Kidney tubule cell (primary cell): ENCODE results near the gene ELF4.

Experiments used
- DNase-seq: peaks from one replicate; pipeline ENCODE4 v3.0.0-alpha.2; 2018; ENCODE audit warnings: low spot score

Gene ELF4

DNA sequence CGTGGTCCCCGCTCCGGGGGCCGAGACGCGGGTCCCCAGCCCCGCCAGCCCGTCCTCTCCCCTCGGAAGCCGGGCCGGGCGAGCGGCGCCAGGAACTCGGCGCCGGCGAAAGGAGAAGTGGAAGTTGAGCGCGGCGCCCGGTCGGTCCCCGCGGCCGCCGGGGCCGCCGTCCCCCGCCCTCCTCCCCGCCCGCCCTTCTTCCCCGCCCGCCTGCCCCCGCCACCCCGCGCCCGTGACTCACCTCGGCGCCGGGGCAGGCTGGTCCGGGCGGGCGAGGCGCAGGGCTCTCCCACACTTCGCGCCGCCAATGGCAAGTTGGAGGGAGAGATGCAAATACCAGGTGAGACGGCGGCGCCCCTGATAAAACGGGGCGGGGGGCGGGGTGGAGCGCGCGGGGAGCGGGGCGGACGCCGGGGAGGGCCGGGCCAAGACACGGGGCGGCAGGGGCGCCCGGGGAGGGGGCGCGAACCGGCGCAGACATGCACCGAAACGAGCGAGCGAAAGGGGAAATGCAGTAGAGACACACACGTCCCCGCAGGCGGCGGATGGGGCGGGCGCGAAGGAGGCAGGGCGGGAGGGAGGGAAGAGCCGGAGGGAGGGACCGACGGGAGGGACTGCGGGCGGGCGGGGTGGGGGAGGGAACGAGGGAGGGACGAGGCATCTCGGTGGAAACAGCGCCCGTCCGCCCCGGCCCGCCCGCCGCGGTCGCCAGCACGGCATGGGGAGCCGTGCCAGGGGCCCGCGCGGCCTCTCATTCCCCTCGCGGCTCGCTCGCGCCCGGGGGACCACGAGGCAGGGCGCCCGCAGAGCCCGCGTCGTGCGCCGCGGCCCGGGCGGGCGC, at the start of gene ELF4:
Gene ELF4 (minus strand): TSS at position 119 of the 841 bp plus-strand sequence. CDS start 29,167 bp downstream, outside the sequence.
- peak; percentile 79 for DNase-seq

DNA sequence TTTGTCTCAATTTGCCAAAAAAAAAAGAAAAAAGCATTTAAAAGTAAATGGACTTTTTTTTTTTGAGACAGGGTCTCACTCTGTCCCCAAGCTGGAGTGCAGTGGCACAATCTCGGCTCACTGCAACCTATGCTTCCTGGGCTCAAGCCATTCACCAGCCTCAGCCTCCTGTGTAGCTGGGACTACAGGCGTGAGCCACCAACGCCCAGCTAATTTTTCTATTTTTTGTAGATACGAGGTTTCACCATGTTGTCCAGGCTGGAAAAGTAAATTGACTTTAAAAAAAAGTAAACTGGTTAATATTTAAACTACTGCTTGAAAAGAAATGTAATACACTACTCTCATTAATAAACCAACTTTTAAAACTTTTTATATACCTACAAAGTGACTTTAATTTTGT, 49.5 kb upstream of the ELF4 start:
- no peak for DNase-seq

DNA sequence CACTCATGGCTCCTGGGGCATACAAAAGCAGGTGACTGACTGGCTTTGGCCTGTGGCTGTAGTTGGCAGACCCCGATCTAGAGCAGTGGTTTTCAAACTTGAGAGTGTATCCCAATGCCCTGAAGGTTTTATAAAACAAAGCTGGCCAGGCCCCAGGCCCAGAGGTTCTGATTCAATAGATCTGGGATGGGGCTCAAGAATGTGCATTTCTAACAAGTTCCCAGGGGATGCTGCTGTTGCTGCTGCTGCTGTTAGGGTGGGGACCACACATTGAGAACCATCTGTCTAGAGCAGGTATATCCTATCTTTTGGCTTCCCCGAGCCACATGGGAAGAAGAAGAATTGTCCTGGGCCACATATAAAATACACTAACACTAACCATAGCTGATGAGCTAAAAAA, 48.0 kb upstream of the ELF4 start:
- DNase-seq: no peak

DNA sequence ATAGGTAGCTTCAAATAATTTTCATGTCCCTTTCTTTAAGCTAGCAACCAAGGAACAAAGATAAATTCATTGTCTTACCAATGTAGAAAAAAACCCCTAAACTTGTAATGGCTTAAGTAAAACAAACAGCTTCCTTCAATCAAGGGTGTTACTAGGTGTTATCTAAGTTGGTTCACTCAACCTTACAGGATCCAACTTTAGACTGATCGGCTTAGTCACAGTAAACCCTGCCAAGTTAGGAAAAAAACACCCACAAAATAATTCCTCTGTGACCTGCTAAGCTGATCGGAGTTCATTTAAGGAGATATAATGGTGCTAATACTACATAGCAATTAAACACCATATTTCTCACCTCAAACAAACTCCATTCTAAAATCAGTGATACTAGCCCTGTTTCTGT, 45.3 kb upstream of the ELF4 start:
- no peak for DNase-seq

DNA sequence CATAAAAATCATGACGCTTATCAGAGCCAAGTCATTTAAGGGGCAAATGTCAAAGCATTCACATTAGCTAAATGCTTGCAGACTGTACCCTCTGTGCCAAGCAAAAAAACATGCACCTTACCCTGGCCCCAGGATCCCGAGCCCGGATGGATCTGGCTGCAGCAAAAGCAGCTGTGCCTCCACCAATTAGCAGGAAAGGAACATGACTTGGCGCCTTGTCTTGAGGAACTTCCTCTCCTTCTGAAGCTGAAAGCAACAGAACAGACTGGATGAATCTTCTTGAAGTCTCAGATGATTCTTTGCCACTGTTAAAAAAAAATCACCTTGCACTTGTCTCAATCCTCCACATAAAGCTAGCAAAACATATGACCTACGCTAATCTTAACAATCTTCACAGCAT, 37.3 kb upstream of the ELF4 start:
- DNase-seq: no peak

DNA sequence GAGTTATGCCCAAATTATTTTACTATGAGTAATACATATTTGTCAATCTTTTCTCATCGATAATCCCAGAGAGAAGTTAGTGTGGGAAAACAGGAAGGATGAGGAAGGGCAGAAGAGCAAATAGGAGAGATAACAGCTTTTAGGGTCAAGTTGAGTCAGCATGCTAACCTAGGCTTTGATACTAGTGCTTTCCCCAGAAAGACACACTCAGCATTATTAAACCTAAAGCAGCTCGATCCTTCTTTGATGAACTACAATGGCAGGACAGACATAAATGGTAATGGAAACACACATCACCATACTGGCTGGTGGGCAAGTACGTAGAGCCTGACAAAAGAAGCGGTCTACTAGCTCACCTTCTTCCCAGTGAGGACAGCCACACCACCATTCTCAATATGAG, 34.8 kb upstream of the ELF4 start:
- DNase-seq: no peak

DNA sequence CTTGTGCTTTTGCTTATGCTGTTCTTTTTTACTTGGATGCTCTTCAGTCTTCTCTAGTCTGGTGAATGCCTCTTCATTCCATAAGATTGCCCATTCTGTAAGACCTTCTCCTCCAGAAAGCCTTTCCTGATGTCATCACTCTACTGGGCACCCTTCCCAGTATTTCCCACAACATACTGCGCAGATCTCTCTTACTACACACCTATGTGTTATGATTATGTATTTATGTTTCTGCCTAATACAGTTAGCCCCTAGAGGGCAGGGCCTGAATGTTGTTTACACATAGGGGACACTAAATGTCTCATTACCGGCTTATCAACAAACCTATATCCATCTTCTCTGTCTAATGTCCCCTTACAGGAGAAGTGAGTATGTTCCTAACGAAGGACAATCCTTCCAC, 34.2 kb upstream of the ELF4 start:
- no peak for DNase-seq

DNA sequence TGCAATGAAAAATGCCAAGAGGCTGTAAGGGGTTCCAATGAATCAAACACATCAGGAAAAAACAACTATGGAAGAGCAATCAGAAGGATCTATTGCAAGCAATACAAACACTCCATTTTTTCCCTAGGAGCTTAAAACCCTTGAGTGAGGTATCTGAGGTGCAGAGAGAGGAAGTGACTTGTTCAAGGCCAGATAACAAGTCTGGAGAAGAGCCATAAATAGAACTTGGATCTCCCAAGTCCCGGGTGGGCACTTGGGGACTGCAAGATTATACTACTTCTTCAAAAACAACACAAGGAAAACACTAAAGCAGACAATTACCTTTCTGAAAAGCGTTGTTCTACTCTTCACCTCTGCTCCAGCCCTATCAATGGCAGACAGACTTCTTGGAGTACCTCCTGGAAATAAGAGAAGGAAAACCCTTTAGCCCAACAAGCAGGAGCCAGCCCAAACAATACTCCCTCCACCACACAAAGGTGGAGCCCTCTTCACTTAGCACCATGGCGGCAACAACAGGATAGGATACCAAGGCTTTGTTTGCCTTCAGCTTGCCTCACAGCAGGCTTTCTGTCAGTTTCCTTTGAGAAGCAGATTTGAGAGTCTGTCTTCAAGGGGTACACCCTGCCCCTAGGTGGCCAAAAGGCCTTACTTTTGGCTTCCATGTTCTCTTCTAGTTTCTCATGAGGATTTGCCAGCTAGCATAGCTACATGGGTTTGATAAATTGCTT, 29.3 kb upstream of the ELF4 start:
- DNase-seq: no peak

DNA sequence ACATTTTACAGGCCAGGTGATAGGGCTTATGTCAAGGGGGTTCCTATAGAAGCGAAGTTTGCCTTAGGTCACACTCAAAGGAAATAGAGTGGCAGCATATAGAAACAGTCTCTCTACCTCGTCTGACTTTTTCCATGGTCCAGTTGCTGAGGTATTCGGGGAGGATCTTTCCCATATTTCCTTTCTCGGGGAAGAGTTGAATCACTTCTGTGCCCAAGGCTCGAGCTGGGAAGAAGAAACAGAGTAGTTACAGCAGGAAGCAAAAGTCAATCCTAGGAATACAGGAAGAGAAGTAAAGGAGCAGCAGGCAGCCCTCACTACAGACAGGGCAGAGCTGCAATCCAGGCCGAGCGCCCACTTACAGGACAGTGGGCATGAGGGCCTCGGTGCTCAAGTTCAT, 26.7 kb upstream of the ELF4 start:
- peak; percentile 57 for DNase-seq

DNA sequence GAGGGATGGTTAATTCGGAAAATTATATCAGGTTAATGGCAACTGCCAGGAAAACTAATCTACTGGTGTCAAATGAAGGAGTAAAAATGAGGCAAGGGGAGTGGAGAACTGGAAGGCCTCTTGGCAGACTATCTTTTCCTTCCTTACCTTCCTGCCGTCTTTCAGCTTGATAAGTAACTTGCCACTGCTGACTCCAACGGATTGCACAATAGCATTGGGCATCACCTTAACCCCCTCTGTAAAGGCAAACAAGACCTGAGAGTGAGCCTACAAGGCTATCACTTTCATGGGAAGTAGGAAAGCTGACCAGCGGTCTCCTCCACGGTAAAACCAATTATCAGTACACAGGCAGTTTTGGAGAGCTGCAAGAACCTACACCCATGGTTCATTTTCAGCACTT, 26.2 kb upstream of the ELF4 start:
- peak; percentile 36 for DNase-seq

DNA sequence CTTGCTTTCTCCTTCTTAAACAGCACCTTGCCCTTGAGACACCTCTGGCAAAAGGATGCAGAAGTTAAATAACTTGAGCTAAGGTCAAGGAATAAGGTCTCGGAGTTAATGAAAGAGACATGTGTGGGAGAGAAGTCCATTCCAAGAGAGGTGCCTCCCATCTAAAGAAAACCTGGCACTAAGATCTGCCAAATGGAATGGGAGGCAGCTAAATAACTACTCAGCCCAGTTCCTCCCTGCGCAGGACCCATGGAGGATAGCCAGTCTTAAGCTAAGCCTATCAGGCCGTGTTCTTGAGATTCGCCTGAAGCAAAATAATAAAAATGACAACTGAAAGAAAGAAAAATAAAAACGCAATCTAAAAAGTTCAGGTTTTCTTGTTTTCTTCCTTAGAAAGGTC, 20.7 kb upstream of the ELF4 start:
- no peak for DNase-seq

DNA sequence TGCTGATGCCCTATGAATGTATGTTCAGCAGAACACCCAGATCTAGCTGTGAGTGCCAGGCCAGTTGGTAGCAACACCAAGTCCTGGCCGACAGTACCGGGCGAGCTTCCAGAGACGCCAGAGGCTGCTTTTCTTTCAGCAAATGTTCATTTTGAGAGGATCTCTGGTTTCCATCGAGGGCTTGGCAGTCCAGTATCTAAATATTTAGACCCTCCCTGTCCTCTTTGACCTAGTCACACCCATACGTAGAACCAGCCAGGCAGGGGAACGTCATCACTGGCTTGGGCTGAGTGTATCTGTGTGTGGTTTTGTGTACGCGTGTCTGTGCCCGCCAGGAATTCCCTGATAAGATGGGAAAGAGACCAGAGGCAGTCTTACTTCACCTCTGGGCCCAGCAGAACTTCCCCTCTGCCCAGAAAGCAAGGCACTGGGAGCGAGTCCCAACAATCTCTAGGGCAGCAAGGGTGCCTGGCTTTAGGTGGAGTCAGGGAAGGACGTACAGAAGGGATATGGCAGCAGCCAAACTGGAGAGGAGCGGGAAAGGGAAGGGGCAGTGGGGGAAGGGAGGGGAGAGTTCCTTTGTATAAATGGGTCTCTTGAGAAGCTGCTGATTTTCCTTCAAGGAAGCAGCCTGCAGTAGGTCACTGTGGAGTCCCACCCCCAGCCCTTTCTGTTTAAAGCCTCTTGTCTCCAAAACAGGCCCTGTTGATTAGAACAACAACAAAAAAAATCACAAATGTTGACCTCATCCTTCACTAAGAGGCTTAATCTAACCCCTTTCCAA, 15.0 kb upstream of the ELF4 start:
- no peak for DNase-seq

DNA sequence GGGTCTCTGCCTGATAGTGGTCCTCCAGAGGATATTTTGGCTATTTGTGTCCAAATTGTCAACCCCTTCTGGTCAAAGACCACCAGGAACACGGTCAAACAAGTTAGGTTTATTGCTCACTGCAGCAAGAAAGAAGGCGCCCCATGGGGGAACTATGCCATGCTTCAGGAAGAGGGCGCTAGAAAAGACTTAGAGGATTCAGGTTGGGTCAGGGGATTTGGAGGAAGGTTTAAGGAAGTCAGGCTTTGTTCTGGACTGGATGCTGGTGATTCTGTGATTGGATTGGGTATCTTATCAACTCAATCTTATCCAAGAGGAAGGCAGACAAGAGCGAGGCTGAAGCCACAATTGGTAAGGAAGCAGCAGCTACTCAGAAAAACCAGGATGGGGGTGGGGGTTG, 14.3 kb upstream of the ELF4 start:
- no peak for DNase-seq

DNA sequence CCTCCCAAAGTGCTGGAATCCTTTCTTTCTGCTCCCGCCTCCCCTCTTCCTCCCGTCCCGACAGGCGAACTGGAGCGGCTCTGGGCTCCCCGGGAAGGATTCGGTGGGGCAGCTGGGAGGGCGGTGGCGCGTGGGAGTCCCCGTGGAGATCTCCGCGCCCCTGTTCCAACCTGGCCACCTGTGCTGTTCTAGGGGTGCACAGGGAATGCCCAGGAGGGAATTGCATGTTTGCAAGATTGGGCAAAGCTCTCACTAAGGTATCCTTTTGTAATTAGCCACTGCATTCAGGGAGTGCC, 11.2 kb upstream of the ELF4 start:
- DNase-seq: no peak

DNA sequence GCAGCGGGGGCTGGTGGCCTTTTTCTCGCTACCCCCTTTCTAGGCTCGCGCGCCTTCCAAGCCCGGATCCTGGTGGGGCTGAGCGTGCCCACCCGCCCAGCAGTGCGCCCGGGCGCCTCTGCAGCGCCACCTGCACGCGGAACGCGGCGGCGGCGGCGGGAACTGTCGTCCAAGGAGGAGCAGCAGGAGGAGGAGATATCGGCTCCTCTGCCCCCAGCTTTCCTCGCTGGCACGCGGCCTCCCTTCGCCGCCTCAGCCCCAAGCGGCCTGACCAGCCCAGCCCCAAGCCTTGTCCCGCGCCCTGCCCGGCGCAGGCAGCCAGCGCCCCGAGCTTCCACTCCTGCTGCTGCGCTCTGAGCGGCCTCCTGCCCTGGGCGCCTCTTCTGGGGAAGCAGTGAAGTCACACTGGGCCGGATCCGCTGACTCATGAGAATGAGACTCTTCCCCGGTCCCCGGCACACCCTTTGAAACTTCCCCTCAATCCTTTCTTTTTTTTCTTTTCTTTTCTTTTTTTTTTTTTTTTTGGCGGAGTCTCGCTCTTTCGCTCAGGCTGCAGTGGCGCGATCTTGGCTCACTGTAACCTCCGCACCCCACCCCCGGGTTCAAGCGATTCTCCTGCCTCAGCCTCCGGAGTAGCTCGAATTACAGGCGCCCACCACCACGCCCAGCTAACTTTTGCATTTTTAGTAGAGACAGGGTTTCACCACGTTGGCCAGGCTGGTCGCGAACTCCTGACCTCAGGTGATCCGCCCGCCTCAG, 10.6 kb upstream of the ELF4 start:
- peak; percentile 73 for DNase-seq

DNA sequence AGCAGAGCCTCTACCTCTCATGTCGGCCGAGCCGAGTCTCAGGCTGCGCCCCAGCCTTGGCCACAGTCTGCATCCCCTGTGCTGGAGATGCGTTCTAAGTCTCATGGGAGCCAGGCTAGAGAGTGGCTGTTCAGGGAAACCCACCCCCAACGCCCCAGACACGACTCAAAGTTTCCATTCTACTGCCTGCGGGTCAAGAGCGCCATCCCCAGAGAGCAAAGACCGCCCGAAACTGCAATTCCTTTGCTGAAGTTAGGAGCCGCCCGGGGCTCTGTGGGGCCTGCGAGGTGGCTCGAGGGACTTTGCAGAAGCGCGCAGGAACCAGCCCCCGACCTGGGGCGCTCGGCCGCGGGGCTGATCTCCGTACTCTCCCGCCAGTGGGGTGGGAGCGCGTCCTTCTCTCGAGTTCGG, 10.0 kb upstream of the ELF4 start:
- no peak for DNase-seq

DNA sequence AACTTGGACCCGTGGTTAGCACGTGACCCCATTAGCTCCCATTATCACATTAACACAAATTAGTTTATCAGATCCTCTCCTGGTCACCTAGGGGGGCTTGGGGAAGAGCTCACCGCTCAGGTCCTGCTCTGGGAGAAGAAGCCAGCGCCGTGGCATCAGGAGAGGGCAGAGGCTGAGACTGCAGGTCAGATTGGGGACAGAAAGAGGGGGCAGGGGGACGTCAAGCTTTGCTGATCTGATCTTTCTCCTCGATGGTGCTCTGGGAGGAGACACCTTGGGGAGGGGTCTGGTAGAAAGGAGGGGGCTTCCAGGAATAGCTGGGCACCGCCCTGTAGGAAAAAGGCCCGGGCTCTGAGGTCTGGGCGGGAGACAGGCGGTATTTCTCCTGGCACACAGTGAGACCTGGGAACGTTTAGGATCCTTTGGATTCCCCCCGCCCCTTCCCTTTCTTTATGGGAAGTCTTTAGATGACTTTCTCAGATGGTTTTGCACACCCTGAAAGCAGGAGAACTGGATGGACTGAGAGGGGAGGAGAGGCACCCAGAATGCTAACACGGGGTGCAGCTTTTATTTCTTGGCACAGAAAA, 9.1 kb upstream of the ELF4 start:
- no peak for DNase-seq

DNA sequence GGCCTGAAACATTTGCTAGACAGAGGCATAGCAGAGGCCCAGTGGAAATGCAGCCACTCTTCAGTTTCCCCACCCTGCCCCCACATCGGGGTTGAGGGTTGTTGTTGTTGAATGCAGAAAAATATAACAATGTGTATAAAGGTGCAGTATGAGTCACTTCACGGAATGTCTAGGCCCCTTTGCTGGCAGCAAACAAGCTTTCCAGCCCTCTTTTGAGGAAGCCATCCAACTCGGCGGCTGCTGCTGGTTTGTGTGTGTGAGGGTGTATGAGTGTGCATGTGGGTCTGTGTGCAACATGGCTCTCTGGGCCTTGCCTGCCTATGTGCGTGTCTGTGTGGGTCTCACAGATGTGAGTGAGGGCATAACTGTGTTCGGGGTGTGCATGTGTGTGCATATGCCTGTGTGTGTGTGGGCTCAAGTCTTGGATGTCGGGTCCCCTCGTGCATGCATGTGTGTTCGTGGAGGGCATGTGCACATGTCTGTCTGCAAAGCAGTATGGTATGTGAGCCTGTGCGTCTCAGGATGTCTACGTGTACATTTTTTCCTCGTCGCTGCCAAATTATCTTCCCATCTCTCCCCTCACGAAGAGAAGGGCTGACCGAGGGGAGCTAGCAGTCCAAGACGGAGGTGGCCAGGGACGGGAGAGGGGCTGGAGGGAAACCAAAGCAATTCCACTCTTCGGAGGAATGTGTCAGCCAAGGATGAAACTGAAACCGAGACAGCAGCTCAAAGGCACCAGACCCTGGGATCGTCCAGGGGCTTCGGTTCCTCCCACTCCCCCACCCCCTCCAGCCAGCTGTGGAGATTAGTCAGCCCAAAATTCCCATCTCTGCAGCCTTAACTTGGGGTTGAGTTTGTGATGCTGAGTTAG, 8.4 kb upstream of the ELF4 start:
- DNase-seq: peak; percentile 68

DNA sequence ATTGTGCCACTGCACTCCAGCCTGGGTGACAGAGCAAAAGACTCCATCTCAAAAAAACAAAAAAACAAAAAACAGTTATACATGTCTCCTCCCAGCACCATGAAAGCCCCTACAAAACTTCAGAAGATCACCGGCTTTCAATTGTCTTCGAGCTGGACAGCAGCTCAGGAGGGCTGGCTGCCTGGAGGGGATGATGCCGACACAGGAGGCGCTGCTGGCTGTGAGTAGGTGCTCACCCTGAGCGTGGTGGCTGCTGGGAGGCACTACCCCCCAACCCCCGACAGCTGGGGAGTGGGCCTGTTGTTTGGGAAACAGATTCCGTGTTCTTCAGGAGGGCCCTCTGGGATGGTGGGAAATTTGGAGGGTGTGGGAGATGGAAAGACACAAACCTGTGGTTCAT, 6.9 kb upstream of the ELF4 start:
- DNase-seq: no peak

DNA sequence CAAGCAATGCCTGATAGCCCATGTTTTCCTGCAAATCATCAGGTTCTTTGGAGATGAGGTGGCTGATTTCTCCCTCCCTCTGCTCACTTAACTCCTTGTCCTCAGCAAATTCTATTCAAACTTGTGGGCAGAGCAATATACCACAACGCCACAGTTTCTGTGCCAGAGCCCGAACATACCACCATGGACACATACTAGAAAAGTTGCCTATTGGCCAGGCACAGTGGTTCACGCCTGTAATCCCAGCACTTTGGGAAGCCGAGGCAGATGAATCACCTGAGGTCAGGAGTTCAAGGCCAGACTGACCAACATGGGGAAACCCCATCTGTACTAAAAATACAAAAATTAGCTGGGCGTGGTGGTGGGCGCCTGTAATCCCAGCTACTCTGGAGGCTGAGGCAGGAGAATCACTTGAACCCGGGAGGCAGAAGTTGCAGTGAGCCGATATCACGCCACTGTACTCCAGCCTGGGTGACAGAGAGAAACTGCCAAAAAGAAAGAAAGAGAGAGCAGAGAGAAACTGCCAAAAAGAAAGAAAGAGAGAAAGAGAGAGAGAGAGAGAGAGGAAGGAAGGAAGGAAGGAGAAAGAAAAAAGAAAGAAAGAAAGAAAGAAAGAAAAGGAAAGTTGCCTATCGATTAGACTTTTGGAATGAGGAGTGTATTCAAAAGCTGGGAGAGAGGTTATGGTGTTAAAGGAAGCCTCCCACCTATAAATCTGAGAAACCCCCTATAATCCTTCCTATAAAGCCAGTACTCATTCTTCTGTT, 5.0 kb upstream of the ELF4 start:
- DNase-seq: peak; percentile 84
